PC-3 (cell line): ENCODE data around the gene PLOD3.

ENCODE experiments used
- CTCF ChIP-seq: fragments of 300-600 bp; sonication (generic); conservative IDR thresholded peaks from 2 replicates; pipeline ENCODE4 v1.5.1; 2017; ENCODE audit warnings: antibody characterized with exemption, low read depth, mild to moderate bottlenecking, low read length
- EZH2 ChIP-seq: fragments of 300-600 bp; sonication (generic); IDR thresholded peaks from one replicate; pipeline ENCODE4 v1.6.1; 2017; ENCODE audit warnings: antibody characterized with exemption, mild to moderate bottlenecking, low read length; ENCODE audit not compliant: unreplicated experiment
- EZH2phosphoT487 ChIP-seq: fragments of 300-600 bp; sonication (generic); IDR thresholded peaks from 2 replicates; pipeline ENCODE4 v1.6.1; 2018; ENCODE audit warnings: mild to moderate bottlenecking, antibody characterized with exemption, low read length, borderline replicate concordance

- TF ChIP-seq CTCF = no peak
- no peak for TF ChIP-seq EZH2phosphoT487
- TF ChIP-seq EZH2 = no peak
Observed at GRCh38 chr7:101159696-101160674, 57.4 kb downstream of the PLOD3 start.
